Stomach (tissue), 4 donors: Measurements from ENCODE around the gene PNKP.

Experiments used
- CTCF ChIP-seq, 7 experiments: fragments of 450-650 bp in 4 of 7; fragments of 200-600 bp in 3 of 7; sonication (generic) in 3 of 7; IDR thresholded peaks; one replicate each; pipeline ENCODE4 v1.5.1; 2016 to 2019; ENCODE audit warnings: antibody characterized with exemption in 7 of 7, control low read depth in 2 of 7, mild to moderate bottlenecking in 1 of 7
- POLR2AphosphoS5 ChIP-seq, 3 donors: sonication (generic); formaldehyde crosslinking; IDR thresholded peaks; one replicate each; pipeline ENCODE4 v1.6.1; 2016; ENCODE audit warnings: antibody characterized with exemption in 3 of 3

DNA sequence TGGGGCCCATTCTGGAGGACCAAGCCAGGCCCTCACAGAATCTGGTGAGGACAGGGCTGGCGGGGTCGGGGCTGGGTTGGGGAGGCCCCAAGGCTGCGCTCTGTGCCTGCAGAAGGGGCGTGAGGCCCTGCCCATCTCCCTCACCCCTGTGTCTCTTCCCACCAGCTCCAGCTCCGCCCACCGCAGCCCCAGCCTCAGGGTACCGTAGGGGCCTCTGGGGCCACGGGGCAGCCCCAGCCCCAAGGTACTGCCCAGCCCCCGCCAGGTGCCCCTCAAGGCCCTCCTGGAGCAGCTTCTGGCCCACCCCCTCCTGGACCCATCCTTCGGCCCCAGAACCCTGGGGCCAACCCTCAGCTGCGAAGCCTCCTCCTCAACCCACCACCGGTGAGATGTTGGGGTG, 31.8 kb downstream of the PNKP start:
- no peak for TF ChIP-seq CTCF (IDR thresholded peaks at IDR 0.05)
- no peak for TF ChIP-seq POLR2AphosphoS5 (IDR thresholded peaks at IDR 0.05)
